ENCODE results near the gene COG4.

- TF ChIP-seq EZH2 (IDR thresholded peaks at IDR 0.05; ENCODE audit: insufficient read depth, poor library complexity, severe bottlenecking) = no peak
- TF ChIP-seq EZH2phosphoT487 (IDR thresholded peaks at IDR 0.05; ENCODE audit: insufficient read depth, low read depth) = no peak
These were observed 908 bp downstream of the COG4 start for GRCh38 chr16:70522216-70523075.

All from GM23248 (cell line).